SW 1271 (cell line): Measurements from ENCODE around the gene FAM193A.
"Not testable (repeated sequence)": the region's sequence is repeated elsewhere in the genome, so short reads cannot be mapped to it uniquely, and the experiment has no call there.

ENCODE experiments used
- DNase-seq, 2 experiments: peaks; one replicate each; lab custom pipeline; 2025; lab: John Stamatoyannopoulos, UW

FAM193A gene

DNA sequence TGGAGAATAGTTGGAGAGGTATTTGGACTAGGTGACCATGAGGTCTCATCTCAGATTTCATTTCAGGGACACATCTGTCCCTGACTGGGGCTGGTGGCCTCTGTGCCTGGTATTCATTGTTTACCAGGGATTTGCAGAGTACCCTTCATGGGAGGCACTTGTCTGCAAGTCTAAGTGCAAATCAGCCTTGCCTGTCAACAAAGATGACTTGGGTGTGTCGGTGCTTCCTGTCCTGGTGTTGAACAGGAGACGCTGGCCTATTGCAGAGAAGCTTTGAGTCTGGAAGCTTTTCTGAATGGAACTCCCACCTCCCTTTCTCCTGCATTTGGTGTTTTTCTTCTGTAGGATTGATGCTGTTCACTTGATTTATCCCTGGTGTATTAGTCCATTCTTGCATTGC, 115.6 kb downstream of the FAM193A start:
- no peak for DNase-seq

DNA sequence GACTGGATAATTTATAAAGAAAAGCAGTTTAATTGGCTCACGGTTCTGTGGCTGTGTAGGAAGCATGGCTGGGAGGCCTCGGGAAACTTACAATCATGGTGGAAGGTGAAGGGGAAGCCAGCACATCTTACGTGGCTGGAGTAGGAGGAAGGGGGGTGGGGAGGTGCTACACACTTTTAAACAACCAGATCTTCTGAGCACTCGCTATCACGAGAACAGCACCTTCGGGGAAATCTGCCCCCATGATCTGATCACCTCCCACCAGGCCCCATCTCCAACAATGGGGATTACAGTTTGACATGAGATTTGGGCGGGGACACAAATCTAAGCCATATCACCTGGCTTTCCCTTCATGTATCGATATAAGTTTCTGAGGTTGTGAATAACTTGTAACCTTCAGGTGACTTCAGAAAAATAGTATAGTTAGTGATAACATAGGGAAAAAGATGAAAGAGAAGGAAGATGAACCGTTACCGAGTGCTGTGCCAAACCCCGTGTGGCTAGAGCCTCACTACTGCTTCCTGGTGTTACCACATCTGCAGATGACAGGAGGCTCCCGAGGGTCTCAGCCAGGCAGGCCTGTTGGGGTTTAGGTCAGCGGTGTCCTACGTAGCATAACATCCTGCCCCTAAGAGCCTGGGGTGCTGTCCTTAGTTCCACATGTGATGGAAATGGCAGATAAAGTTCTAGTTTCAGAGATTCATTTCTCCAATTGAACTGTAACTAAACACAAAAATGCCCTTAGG, 116.1 kb downstream of the FAM193A start:
- no peak for DNase-seq

- DNase-seq, result no peak
Observed at GRCh38 chr4:2660596-2661211, 124.3 kb downstream of the FAM193A start.

GRCh38 chr4:2662598-2662997, 126.2 kb downstream of the FAM193A start:
- DNase-seq, result no peak

DNA sequence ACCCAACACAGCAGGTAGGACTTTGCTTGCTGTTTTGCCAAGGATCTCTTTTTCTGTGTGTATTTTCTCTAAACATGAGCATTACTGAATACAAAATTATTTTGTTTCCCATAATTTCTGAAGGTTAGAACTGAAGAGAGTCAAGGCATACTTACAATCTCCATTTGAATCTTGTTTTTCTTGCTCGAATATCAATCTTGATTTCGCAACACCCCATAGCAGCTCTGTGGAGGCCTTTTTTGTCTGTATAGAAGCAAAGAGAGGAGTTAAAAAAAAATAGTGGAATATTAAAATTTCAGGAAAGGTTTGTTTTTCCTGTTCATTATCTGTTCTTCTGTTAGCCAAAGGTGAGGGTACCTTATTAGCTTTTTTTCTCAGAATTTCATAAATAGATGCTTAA, 126.8 kb downstream of the FAM193A start:
- no peak for DNase-seq

DNA sequence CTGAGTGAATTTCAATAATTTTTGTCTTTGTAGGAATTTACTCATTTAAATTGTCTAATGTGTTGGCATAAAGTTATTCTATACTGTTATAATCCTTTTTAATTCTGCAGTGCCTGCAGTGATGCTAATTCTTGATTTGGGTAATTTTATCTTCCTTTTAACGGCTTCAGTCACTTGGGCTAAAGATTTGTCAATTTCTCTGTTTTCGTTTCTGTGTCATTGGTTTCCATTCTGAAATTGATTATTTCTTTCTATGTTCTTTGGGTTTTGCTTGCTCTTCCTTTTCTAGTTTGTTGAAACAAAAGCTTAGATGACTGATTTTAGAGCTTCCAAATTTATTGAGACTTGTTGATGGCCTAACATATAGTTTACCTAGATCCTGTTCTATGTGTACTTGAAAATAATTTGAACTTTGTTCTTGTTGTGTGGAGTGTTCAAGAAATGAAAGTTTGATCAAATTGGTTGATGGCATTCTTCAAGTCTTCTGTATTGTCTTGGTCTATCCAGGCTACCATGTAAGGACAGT, 130.3 kb downstream of the FAM193A start:
- no peak for DNase-seq

GRCh38 chr4:2667428-2667827, 131.0 kb downstream of the FAM193A start:
- no peak for DNase-seq

GRCh38 chr4:2671267-2671895, 134.9 kb downstream of the FAM193A start:
- DNase-seq, result no peak

- DNase-seq, result no peak
Observed at GRCh38 chr4:2672082-2672481, 135.6 kb downstream of the FAM193A start.

DNA sequence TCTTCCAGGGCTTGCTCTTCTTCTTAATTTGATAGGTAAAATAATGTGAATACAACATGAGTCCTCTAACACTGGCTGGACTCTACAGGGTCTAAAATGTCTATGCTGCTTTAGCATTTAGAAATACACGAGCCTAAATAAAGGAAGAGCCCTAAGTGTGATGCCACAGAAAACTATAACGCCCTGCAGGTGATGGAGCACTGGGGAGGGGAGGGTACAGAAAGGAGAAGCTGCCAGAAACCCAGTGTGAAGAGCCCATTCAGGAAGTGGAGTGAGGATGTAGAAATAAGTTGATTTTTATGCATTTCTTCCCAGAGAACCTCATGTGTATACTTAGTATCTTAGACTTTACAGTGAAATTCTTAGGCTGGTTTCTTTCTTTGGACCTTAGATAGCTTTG, 136.3 kb downstream of the FAM193A start:
- DNase-seq, result no peak

DNA sequence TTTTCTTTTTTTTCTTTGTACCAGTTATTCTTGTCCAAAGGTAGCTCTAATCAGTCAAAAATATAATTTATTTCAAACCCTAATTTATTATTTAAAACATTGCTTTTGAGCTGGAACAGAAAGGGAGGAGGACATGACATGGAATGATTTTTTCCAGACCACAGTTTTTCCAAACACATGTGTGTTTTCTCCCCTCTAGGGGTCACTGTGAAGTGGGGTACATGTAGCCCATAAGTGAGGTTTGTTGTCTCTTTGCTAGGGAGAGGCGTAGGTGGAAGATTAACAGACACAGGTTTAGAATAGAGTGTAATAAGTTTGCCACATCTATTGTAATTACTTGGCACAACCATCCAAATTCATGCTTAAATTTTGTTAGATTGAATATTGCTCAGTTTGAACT, 136.7 kb downstream of the FAM193A start:
- no peak for DNase-seq

DNA sequence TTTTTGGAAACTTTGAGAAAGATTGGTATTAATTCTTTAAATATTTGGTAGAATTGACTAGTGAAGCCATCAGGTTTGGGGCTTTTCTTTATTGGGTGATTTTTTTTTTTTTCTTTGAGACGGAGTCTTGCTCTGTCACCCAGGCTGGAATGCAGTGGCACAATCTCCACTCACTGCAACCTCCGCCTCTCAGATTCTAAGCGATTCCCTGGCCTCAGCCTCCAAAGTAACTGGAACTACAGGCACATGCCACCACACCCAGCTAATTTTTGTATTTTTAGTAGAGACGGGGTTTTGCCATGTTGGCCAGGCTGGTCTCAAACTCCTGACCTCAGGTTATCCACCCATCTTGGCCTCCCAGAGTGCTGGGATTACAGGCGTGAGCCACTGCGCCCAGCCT, 143.3 kb downstream of the FAM193A start:
- DNase-seq, result not testable (repeated sequence)

DNA sequence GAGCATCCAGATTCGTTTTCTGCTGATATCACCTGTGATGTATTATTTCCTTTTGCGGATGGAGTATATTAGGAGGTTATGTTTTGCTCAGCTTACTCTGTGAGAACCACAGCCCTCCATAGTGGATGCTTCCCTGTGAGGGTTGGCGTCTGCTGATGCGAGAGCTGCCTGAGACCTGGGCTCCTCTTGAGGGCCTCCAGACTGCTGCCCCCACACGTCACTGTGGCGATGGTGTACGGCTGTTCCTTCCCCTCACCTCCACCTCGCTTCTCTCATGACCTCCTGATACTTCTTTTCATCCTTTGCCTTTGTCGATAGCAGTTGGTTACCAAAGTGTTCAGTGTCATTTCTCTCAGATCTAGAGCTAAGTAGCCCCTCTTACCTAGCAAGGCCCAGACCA, 148.0 kb downstream of the FAM193A start:
- DNase-seq, result no peak

- DNase-seq, result no peak
Observed at GRCh38 chr4:2685541-2685940, 149.1 kb downstream of the FAM193A start.

DNA sequence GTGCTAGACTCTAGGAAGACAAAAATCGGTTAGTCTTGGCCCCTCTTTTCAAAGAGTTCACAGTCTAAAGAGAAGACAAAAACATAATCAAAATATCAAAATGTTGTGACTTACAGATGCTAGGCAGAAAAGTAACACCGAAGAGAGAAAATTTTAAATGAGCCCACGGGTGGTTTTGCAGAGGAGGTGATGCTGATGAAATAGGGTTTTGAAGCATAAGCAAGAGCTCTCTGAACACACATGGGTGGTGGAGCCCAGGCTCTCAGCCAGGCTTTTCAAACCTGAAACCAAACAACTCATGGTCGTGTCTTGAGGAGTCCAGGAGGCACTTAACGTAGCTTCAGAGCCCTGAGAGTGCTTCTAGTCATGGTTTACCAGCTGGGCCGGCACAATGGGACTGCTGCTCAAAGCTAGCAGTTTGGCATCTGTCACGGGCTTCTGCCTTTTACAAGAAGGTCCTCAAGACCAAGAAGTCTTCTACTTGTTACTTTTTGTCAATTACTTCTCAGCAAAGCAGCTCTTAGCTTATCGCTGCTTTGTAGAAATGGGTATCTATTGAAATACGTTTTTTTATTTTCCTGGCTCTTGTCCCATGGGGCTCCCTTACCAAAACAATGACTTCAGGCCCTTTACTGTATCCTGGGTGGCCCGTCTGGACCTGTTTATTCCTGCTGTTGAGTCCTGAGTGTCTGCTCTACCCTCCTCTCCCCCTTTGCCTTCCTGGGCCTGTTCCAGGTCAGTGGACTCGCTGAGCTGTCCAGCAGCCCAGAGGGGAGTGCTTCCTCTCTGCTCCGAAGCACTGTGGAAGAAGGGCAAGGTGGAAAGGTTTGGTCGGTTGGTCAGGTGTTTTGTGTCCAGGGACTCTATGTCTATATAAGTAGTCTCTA, 150.2 kb downstream of the FAM193A start:
- no peak for DNase-seq

- no peak for DNase-seq
Observed at GRCh38 chr4:2688281-2688680, 151.8 kb downstream of the FAM193A start.

GRCh38 chr4:2688697-2689096, 152.2 kb downstream of the FAM193A start:
- no peak for DNase-seq

- no peak for DNase-seq
Observed at GRCh38 chr4:2689114-2689513, 152.7 kb downstream of the FAM193A start.

GRCh38 chr4:2689825-2690700, 153.6 kb downstream of the FAM193A start:
- no peak for DNase-seq

DNA sequence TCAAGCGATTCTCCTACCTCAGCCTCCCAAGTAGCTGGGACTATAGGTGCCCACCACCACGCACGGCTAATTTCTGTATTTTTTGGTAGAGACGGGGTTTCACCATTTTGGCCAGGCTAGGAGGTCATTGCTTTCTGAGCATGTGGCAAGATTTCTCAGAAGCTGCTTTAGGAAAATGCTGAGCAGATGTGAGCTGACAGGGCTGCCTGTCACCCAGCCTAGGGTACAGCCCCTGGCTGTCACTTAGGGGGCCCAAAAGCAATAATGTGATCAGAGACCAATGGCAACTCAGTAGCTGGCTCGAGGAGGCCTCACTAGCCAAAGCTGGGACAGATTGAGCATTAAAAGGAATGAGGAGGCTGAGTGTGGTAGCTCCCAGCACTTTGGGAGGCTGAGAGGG, 154.9 kb downstream of the FAM193A start:
- no peak for DNase-seq

GRCh38 chr4:2691952-2692435, 155.5 kb downstream of the FAM193A start:
- no peak for DNase-seq
